K562 (cell line): ENCODE measurements around the gene SLA2. TPM values are rescaled to one million over a fixed set of nuclear protein-coding genes. Genes with fewer than 3 reads are reported as not detected.

Source experiments
- ATAC-seq: fragments of 200-7000 bp; cut with Tn5 transposase; 3 replicates; pipeline ENCODE4 v1.9.1; 2020; ENCODE audit warnings: moderate library complexity
- BruUV-seq: library from RNA; stranded (reverse); fragments of 400-500 nt; replicated peaks from 2 replicates; lab custom pipeline; 2021; lab: Mats Ljungman, UMichigan
- CTCF ChIA-PET: fragments of 300-600 bp; formaldehyde crosslinking; extraction: SDS; loops from one replicate; lab custom pipeline; 2021; ENCODE audit warnings: low intra/inter-chr PET ratio; lab: Yijun Ruan, JAX
- POLR2A ChIA-PET: fragments of 300-600, 350-650 bp; sonication (Branson Sonifier 250); formaldehyde crosslinking; extraction: SDS; loops from one replicate; lab custom pipeline; 2021; ENCODE audit warnings: antibody characterized with exemption, inconsistent platforms; lab: Yijun Ruan, JAX
- DNase-seq, 4 experiments: peaks; one replicate each; pipeline versions ENCODE4 v3.0.0 to v3.0.0-alpha.2; 2011 to 2018; ENCODE audit warnings: low spot score in 3 of 4, mixed read lengths in 3 of 4; ENCODE audit errors: extremely low read depth in 1 of 4
- FAIRE-seq: peaks from 2 replicates; lab custom pipeline; 2011; peaks lifted over from hg19 to GRCh38; lab: Jason Lieb, UNC
- H2AFZ ChIP-seq: 2 replicates; pipeline ENCODE4 v1.6.0; 2011; ENCODE audit warnings: low read depth, low read length, control low read depth, inconsistent platforms
- H3K27ac ChIP-seq: fragments of 200-600 bp; 3 replicates; pipeline ENCODE4 v1.8.0; 2011; ENCODE audit warnings: low read depth, mild to moderate bottlenecking, control low read depth, inconsistent platforms, low read length, moderate library complexity, mixed read lengths; ENCODE audit errors: extremely low read depth
- H3K27me3 ChIP-seq, 2 experiments: fragments of 300-600 bp in 1 of 2; 2 replicates in 1 of 2; 3 replicates in 1 of 2; pipeline versions ENCODE4 v1.6.0 to v1.8.0; 2011; ENCODE audit warnings: inconsistent platforms in 2 of 2, low read length in 2 of 2, mild to moderate bottlenecking in 1 of 2, mixed read lengths in 1 of 2, moderate library complexity in 1 of 2; ENCODE audit not compliant: control insufficient read depth in 2 of 2, insufficient read depth in 2 of 2
- H3K36me3 ChIP-seq: fragments of 300-600 bp; 3 replicates; pipeline ENCODE4 v1.8.0; 2011; ENCODE audit warnings: mild to moderate bottlenecking, low read length, inconsistent platforms; ENCODE audit not compliant: control insufficient read depth, insufficient read depth
- H3K4me1 ChIP-seq, 2 experiments: fragments of 200-600 bp in 1 of 2; replicated peaks in 1 of 2; 2 replicates in 1 of 2; 3 replicates in 1 of 2; pipeline versions ENCODE4 v1.5.1 to v1.8.0; 2011; ENCODE audit warnings: inconsistent platforms in 2 of 2, low read length in 2 of 2, mild to moderate bottlenecking in 1 of 2, mixed read lengths in 1 of 2, moderate library complexity in 1 of 2; ENCODE audit not compliant: control insufficient read depth in 2 of 2, insufficient read depth in 2 of 2
- H3K4me2 ChIP-seq: 2 replicates; pipeline ENCODE4 v1.6.1; 2011; ENCODE audit warnings: low read length, control low read depth, inconsistent platforms, mixed read lengths; ENCODE audit not compliant: insufficient read depth
- H3K4me3 ChIP-seq: fragments of 200-600 bp; sonication (generic), shearing (Covaris generic); 2 replicates; pipeline ENCODE4 v1.5.1; 2016; ENCODE audit warnings: control low read depth, inconsistent platforms
- H3K79me2 ChIP-seq: fragments of 200-600 bp; 3 replicates; pipeline ENCODE4 v1.8.0; 2011; ENCODE audit warnings: low read length, inconsistent platforms; ENCODE audit not compliant: control insufficient read depth, insufficient read depth
- H3K9ac ChIP-seq, 2 experiments: 2 replicates each; pipeline versions ENCODE4 v1.6.0 to v1.6.1; 2011; ENCODE audit warnings: low read depth in 2 of 2, low read length in 2 of 2, control low read depth in 1 of 2, inconsistent platforms in 1 of 2, mild to moderate bottlenecking in 1 of 2, mixed read lengths in 1 of 2; ENCODE audit not compliant: insufficient read depth in 1 of 2
- H3K9me1 ChIP-seq: one replicate; pipeline ENCODE4 v1.6.0; 2011; ENCODE audit warnings: inconsistent platforms, mild to moderate bottlenecking, low read length, moderate library complexity; ENCODE audit not compliant: control insufficient read depth, insufficient read depth
- H3K9me3 ChIP-seq: replicated peaks from 2 replicates; pipeline ENCODE4 v1.5.1; 2011; ENCODE audit warnings: low read depth, low read length, inconsistent platforms; ENCODE audit not compliant: control insufficient read depth, insufficient read depth
- H4K20me1 ChIP-seq: replicated peaks from 2 replicates; pipeline ENCODE4 v1.6.1; 2011; ENCODE audit warnings: low read length, inconsistent platforms, mixed read lengths; ENCODE audit not compliant: control insufficient read depth, insufficient read depth
- DNMT1 ChIP-seq: fragments of 450-650 bp; IDR thresholded peaks from 2 replicates; pipeline ENCODE4 v1.6.1; 2016; ENCODE audit warnings: antibody characterized with exemption, mild to moderate bottlenecking
- HDGF ChIP-seq: fragments of 450-650 bp; IDR thresholded peaks from 2 replicates; pipeline ENCODE4 v1.6.1; 2016
- NR4A1 ChIP-seq, 2 experiments: fragments of 250-450 bp in 1 of 2; fragments of 450-650 bp in 1 of 2; sonication (Bioruptor Pico) in 1 of 2; IDR thresholded peaks; 2 replicates each; pipeline versions ENCODE4 v1.4.0 to v1.6.1; 2016 to 2020; ENCODE audit warnings: mild to moderate bottlenecking in 2 of 2, missing compliant biosample characterization in 1 of 2, missing genetic modification characterization in 1 of 2, moderate library complexity in 1 of 2
- PHF21A ChIP-seq: fragments of 450-650 bp; IDR thresholded peaks from 2 replicates; pipeline ENCODE4 v1.6.1; 2017; ENCODE audit warnings: low read depth, borderline replicate concordance
- SMC3 ChIP-seq: conservative IDR thresholded peaks from 2 replicates; pipeline ENCODE4 v1.6.1; 2011; ENCODE audit warnings: low read depth, low read length, improper control_type of control experiment; ENCODE audit not compliant: insufficient read depth
- ZBTB12 ChIP-seq: fragments of 250-450 bp; sonication (Bioruptor Pico); IDR thresholded peaks from 2 replicates; pipeline ENCODE4 v1.4.0; 2020
- ZSCAN32 ChIP-seq: fragments of 450-650 bp; formaldehyde crosslinking; IDR thresholded peaks from 2 replicates; pipeline ENCODE4 v1.4.0; 2020; ENCODE audit warnings: mild to moderate bottlenecking, moderate library complexity
- WGBS: fragments of 100-300 bp; shearing (Covaris generic); methylation state at CpG from one replicate; pipeline ENCODE4 v1.1.6; 2016; ENCODE audit warnings: low coverage, mixed read lengths; ENCODE audit not compliant: insufficient coverage; ENCODE audit errors: missing lambda C conversion rate; 5-methylcytosine and 5-hydroxymethylcytosine counted together
- in situ Hi-C: fragments of 300-500 bp; cut with MboI; formaldehyde crosslinking; loops from 4 replicates; pipeline ENCODE4 v1.15.0; 2018; ENCODE audit warnings: inconsistent platforms, mixed read lengths
- intact Hi-C: fragments of 100-400 bp; cut with micrococcal nuclease; formaldehyde crosslinking; loops from 2 replicates; pipeline ENCODE4 v1.14.2; 2022
- polyA plus RNA-seq, 8 experiments: library from polyadenylated mRNA; depleted of rRNA in 4 of 8; stranded (reverse) in 5 of 8; unstranded in 3 of 8; fragments of >200 nt; fragmentation: Nextera tagmentation in 2 of 8; fragmentation: Illumina TruSeq in 1 of 8; extraction: Ambion mirVana in 2 of 8; extraction: Trizol in 1 of 8; gene quantifications; 2 replicates each; pipeline versions ENCODE4 v1.2.1 to v1.2.3, GENCODE V29; 2011 to 2014; ENCODE audit warnings: inconsistent platforms in 1 of 8, missing spikeins in 1 of 8
- total RNA-seq, 7 experiments: library from RNA; depleted of rRNA in 6 of 7; stranded (reverse); fragments of >200 nt in 6 of 7; fragmentation: Illumina TruSeq in 2 of 7; extraction: Trizol in 2 of 7; gene quantifications; 2 replicates each; pipeline versions ENCODE4 v1.2.1 to v1.2.3, GENCODE V29; 2011 to 2021; ENCODE audit warnings: low replicate concordance in 1 of 7
- TF ChIP-seq, protein P1 (sequence below): fragments of 450-650 bp; IDR thresholded peaks from 2 replicates; pipeline ENCODE4 v1.6.1; 2017; ENCODE audit warnings: mild to moderate bottlenecking, moderate library complexity

Gene SLA2
- total and polyA plus RNA-seq, 9 of the 15 experiments (the other 6 are each of a cell fraction or from before 2014, with no cell fraction given): 0.07 TPM; not detected in 7

DNA sequence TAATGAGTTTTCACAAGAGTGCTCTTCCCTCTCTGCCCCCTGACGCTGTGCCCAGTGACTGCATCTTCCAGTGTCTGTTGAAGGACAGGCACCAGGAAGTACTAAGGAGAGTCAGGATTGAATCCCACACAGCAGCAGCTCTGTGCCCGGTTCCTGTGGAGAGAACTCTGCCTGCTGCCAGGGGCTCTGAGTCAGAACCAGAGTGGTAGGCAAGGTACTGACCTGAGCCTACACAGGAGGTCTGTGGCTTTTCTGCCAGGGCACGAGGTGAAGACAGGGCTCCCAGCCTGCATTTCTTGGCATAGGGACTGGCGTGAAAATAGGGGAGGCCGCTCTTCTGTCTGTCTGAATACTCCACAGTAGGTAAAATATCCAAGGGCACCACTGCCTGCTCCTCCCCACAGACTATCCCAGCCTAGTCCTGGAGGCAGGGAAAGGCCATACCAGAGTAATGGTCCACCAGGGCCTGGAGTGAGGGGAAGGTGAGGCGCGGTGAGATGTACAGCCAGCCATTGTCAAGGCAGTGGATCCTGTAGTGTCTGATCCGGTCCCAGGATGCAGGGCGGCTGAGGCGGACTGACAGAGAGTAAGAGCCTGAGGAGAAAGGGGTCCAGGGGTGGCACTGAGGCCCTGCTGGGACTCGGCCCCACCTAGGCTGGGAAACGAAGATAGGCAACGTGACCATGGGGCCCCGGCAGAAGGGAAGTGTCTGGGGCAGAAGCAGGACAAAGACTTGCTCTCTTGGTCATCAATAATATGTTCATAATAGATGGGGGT, 31.0 kb downstream of the SLA2 start:
- Histone ChIP-seq H3K36me3 (peaks cover 38% of the 10 kb centered on the region; the same call in 2 of the 3 replicates), H3K79me2 (no peaks in the 10 kb centered on the region), H3K4me2 (no peak overlapping the region), H3K4me3 (no peak overlapping the region), H3K27ac (no peak overlapping the region), H3K9ac (no peak overlapping the region; a peak in 1 of 4 replicates), H3K9me1 (peaks cover 4% of the 10 kb centered on the region), H4K20me1 (no peaks in the 10 kb centered on the region; the same call in 1 of the 2 replicates)
- FAIRE-seq: no peak
- POLR2A ChIA-PET: interaction anchor here (2.6 kb wide), 2 partner anchors 9 to 12 kb away, joined by 10 to 12 read pairs; no protein-coding TSS in a partner anchor
- no peak for DNase-seq
- intact Hi-C loops: loop anchor here (5.0 to 10.0 kb wide), 2 partner anchors 130 to 272 kb away; partner anchors contain the start of gene NDRG3
- BruUV-seq: no TSS peak
- TF ChIP-seq DNMT1 (no peak), NR4A1 (CRISPR knock-in tag; IDR thresholded peaks at IDR 0.05) (no peak), NR4A1 (tag; IDR thresholded peaks at IDR 0.05) (no peak)
- TF ChIP-seq, all 486 proteins: peak for 0
- no peak for ATAC-seq
- Histone ChIP-seq H2AFZ (no peak overlapping the region), H3K4me1 (no peaks in the 10 kb centered on the region), H3K27me3 (no peaks in the 10 kb centered on the region), H3K9me3 (no peaks in the 10 kb centered on the region)
- CTCF ChIA-PET: no interaction called here
- in situ Hi-C loops: no loop called here
- WGBS: 85% methylated on average over 14 of the region's 14 CpGs

GRCh38 chr20:36613974-36614373, 32.0 kb downstream of the SLA2 start:
- Histone ChIP-seq H3K4me3 (no peak overlapping the region), H3K27me3 (no peaks in the 10 kb centered on the region), H2AFZ (no peak overlapping the region), H3K79me2 (no peaks in the 10 kb centered on the region), H3K4me1 (no peaks in the 10 kb centered on the region), H3K36me3 (peaks cover 47% of the 10 kb centered on the region), H4K20me1 (no peaks in the 10 kb centered on the region; the same call in 1 of the 2 replicates), H3K9me3 (no peaks in the 10 kb centered on the region), H3K4me2 (no peak overlapping the region), H3K9ac (peak overlapping the region in 1 of 2 experiments; percentile 49; a peak in 2 of 4 replicates), H3K27ac (no peak overlapping the region), H3K9me1 (peaks cover 4% of the 10 kb centered on the region)
- no peak for FAIRE-seq
- CTCF ChIA-PET: no interaction called here
- DNase-seq: no peak
- in situ Hi-C loops (no loop called here), intact Hi-C loops (loop anchor here (5.0 to 10.0 kb wide), 2 partner anchors 131 to 273 kb away; partner anchors contain the start of gene NDRG3)
- POLR2A ChIA-PET: interaction anchor here (0.5 to 2.6 kb wide), 3 partner anchors 10 to 403 kb away, joined by 3 to 12 read pairs (median 10); no protein-coding TSS in a partner anchor
- WGBS: 64% methylated on average over 3 of the region's 3 CpGs
- no peak for ATAC-seq
- no TSS peak for BruUV-seq
- no peak for TF ChIP-seq HDGF
- TF ChIP-seq ZSCAN32 (CRISPR knock-in tag): no peak
- no peak for TF ChIP-seq ZBTB12 (CRISPR knock-in tag)
- no peak for TF ChIP-seq SMC3
- no peak for TF ChIP-seq PHF21A
- TF ChIP-seq, protein P1, sequence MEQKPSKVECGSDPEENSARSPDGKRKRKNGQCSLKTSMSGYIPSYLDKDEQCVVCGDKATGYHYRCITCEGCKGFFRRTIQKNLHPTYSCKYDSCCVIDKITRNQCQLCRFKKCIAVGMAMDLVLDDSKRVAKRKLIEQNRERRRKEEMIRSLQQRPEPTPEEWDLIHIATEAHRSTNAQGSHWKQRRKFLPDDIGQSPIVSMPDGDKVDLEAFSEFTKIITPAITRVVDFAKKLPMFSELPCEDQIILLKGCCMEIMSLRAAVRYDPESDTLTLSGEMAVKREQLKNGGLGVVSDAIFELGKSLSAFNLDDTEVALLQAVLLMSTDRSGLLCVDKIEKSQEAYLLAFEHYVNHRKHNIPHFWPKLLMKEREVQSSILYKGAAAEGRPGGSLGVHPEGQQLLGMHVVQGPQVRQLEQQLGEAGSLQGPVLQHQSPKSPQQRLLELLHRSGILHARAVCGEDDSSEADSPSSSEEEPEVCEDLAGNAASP: no peak
